NCI-H2107 treated with DMSO at 0.1 percent for 48 hours (cell line): ENCODE measurements around the gene STK33.

Source experiments
- DNase-seq: peaks from one replicate; lab custom pipeline; 2025; ENCODE audit not compliant: unreplicated experiment; lab: John Stamatoyannopoulos, UW

STK33 gene

DNA sequence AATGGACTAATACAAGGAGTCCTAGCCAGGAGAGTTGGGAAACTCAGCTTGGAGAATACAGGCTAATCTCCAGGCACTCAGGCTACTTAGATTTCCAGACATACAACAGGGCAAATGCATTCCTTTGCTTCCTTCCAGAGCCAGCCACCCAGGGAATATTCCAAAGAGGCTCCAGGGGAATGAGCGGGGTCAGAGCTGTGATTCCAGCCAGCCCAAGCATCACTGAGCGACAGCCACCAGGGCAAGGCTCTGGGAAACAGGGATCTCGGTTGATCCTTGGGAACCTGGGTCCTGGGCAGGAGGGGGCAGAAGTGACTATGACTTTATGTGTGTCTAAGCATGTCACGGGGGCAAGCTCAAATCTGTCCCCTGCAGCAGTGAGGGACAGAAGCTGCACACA lies 218.1 kb downstream of the STK33 start:
- DNase-seq: no peak

GRCh38 chr11:8375460-8375859 lies 218.6 kb downstream of the STK33 start:
- DNase-seq: no peak

DNA sequence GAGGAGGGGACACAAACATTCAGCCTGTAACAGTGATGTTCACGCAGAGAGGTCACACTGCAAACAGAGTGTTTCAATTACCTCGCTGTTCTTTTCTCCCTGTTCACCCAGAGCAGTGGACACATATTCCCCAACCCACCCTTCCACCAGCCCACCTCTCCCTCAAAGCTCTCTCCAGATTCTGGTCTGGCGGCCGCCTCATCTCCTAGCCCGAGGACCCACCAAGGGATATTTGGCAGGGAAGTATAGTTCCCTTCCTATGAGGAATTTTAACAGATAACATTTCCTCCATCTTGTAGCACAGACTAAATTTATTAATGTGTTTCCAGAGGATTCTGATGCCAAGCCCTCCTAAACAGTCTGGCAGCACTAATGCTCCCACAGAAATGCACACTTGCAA lies 219.3 kb downstream of the STK33 start:
- no peak for DNase-seq

- DNase-seq: no peak
Observed at GRCh38 chr11:8373519-8374432, 220.3 kb downstream of the STK33 start.

- no peak for DNase-seq
Observed at GRCh38 chr11:8372641-8373381, 221.2 kb downstream of the STK33 start.

- no peak for DNase-seq
Observed at GRCh38 chr11:8371516-8371884, 222.5 kb downstream of the STK33 start.

GRCh38 chr11:8370812-8371515 lies 223.1 kb downstream of the STK33 start:
- no peak for DNase-seq

- DNase-seq: no peak
Observed at GRCh38 chr11:8369592-8370205, 224.3 kb downstream of the STK33 start.

GRCh38 chr11:8368772-8369171 lies 225.3 kb downstream of the STK33 start:
- DNase-seq: no peak

GRCh38 chr11:8368194-8368593 lies 225.8 kb downstream of the STK33 start:
- no peak for DNase-seq

- DNase-seq: no peak
Observed at GRCh38 chr11:8366316-8366715, 227.7 kb downstream of the STK33 start.

DNA sequence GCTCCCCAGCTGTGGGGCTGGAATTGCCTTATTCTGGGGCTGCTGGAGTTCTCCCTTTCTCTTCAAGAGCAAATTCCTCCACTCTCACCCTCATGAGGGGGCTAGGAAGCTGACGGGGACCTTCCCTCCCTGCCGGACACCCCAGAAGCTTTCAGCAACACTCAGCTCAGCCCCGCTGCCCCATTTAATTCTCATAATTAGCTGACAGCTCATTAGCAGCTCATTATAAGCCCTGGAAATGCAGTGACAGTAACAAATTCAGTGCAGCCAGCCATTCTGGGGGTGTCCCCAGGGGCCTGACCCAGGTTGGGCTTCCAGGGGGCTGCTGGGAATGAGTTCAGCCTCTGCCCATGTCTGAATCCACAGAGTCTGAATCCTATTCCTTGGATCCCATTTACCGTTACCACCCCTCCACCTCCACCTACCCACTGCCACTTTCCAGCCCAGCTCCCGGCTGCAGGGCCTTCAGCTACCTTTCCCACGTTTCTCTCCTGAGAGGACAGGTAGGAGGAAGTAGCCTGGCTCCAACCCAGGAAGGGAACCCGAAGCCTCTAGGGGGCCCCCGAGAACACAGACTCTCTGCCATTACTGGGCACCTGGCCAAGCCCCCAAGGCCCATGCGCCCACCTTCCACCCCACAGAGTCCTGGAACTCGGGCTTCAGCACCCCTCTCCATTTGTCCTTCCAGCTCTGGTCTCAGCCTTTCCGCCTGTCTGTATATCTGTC lies 228.6 kb downstream of the STK33 start:
- DNase-seq: no peak

DNA sequence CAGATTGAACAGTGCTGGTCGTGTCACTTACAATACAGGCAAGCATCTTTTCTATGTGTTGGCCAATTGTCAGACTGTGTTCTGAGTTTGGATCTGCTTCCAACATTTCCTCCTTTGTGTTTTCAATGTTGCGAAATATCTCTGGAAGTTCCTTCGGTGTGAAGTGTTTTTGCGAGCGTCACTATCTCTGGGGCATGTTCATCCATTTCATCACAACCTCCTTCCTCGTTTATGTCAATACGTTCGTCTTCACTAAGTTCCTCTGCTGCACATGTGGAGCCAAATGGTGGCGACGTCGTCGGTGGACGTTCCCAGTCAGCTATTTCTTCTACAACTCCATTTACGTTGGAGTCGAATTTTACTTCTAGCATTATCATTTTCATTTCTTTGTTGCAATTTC lies 230.1 kb downstream of the STK33 start:
- no peak for DNase-seq

DNA sequence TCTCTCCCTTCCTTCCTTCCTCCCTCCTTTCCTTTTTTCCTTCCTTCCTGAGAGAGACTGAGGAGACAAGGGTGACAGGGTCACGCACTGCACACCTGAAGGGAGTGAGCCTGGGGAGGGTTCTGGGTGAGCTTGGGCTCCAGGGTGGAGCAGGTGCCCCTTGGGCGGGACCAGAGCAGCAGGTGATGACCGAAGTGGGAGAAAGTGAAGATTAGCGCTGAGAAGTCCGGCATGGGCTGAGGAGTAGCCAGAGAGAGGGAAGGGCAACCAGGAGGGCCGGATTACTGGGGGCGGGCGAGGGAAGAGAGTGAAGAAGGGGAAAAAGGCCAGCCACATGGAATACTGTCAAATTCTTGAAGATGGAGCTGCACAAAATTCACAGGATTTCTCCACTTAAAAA lies 231.1 kb downstream of the STK33 start:
- no peak for DNase-seq

GRCh38 chr11:8362491-8362890 lies 231.5 kb downstream of the STK33 start:
- DNase-seq: no peak

DNA sequence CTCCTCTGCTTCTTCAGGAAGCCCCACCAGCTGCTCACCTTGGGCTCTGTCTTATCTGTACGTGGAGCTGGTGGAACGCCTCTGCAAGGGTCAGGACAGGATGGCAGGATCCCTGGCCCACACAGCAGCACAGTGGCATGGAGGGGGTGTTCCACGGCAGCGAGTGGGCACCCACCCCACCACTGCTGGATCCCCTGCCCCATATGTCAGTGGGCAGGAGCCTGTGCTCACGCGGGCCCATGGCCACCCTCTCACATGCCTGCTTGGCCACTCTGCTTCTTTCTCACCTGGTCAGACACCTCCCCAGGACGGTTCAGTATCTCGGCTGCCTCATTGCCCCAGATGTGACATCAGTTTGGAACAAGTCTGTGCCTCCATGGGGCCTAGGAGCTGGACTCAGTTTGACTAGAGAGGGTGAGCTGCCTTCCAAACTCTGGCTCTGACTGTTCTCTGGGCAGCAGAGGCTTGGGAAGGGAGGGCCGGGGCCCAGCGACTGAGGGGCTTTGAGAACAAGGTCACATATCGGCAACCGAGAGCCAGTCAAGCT lies 232.3 kb downstream of the STK33 start:
- no peak for DNase-seq

DNA sequence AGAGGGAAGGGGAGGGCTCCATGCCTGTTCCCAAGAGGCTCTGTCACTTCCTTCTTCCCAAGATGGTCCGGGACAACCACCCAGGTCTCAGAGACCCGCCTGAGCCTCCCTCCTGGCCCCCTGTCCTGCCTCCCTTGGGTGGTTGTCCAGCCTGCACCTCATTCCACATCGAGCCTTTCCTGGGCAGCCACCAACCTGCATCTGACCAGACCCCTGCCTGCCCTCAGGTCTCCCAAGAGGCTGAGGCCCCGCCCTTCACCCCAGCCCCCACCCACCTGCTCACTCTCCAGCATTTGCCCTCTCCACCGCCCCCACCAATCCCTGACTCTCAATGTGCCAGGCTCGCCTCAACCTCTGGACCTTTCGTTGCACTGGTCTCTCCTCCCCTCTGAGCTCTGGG lies 232.8 kb downstream of the STK33 start:
- no peak for DNase-seq

GRCh38 chr11:8360086-8360828 lies 233.8 kb downstream of the STK33 start:
- no peak for DNase-seq

DNA sequence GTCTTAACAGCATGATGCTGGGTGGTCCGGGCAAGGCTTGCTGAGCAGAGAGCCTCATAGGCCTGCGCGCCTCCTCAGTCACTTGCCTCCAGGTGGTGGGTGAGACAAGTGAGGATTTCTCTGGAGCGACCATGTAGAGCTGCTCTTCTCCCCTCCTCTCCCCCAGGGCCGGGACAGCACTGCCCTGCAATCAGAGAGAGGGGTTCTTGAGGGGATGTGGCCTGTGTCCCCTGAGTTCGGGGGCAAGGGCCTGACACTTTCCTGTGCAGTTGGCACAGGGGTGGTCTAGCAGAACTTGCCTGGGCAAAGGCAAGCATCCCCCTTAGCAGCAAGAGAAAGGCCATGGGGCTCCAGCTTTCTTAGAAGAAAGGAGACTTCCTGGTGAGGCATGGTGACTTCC lies 234.5 kb downstream of the STK33 start:
- DNase-seq: no peak
